Common myeloid progenitor, CD34-positive (primary cell): ENCODE results near the gene CLPSL1.

ENCODE experiments used
- CTCF ChIA-PET: fragments of 350-600 bp; sonication (Branson Sonifier 250); formaldehyde crosslinking; loops from one replicate; lab custom pipeline; 2021; ENCODE audit warnings: antibody characterized with exemption; lab: Charles Lee
- POLR2A ChIA-PET: fragments of 350-600 bp; sonication (Branson Sonifier 250); formaldehyde crosslinking; loops from one replicate; lab custom pipeline; 2021; ENCODE audit warnings: antibody characterized with exemption; lab: Charles Lee
- DNase-seq, 3 donors: peaks; one replicate each; pipeline versions ENCODE4 v3.0.0 to v3.0.0-alpha.2; 2013
- H3K27ac ChIP-seq, 2 experiments: 1 replicate in 1 of 2; 2 replicates in 1 of 2; pipeline ENCODE4 v1.7.0; 2013; ENCODE audit warnings: inconsistent platforms in 2 of 2, low read length in 2 of 2, mild to moderate bottlenecking in 2 of 2, low read depth in 1 of 2, moderate library complexity in 1 of 2; ENCODE audit not compliant: severe bottlenecking in 2 of 2, insufficient read depth in 1 of 2, poor library complexity in 1 of 2
- H3K27me3 ChIP-seq, 5 experiments: replicated peaks in 2 of 5; 1 replicate in 3 of 5; 2 replicates in 2 of 5; pipeline versions ENCODE4 v1.6.1 to v1.7.0; 2013; ENCODE audit warnings: low read length in 4 of 5, mild to moderate bottlenecking in 2 of 5, moderate library complexity in 2 of 5, inconsistent platforms in 1 of 5; ENCODE audit not compliant: insufficient read depth in 5 of 5, control insufficient read depth in 4 of 5
- H3K36me3 ChIP-seq, 4 experiments: 1 replicate in 2 of 4; 2 replicates in 2 of 4; pipeline versions ENCODE4 v1.6.1 to v1.7.0; 2013; ENCODE audit warnings: low read length in 3 of 4, control low read depth in 1 of 4, mild to moderate bottlenecking in 1 of 4; ENCODE audit not compliant: control insufficient read depth in 4 of 4, insufficient read depth in 4 of 4
- H3K4me1 ChIP-seq, 4 experiments: 1 replicate in 3 of 4; 2 replicates in 1 of 4; pipeline versions ENCODE4 v1.6.1 to v1.7.1; 2013; ENCODE audit warnings: low read length in 3 of 4, mild to moderate bottlenecking in 3 of 4, control low read depth in 1 of 4, inconsistent platforms in 1 of 4, moderate library complexity in 1 of 4; ENCODE audit not compliant: control insufficient read depth in 4 of 4, insufficient read depth in 4 of 4; ENCODE audit errors: control extremely low read depth in 1 of 4
- H3K4me3 ChIP-seq, 7 experiments: 1 replicate in 4 of 7; 2 replicates in 3 of 7; pipeline versions ENCODE4 v1.5.1 to v1.7.0; 2013; ENCODE audit warnings: mild to moderate bottlenecking in 7 of 7, low read length in 6 of 7, moderate library complexity in 6 of 7, inconsistent platforms in 2 of 7, low read depth in 2 of 7, control low read depth in 1 of 7; ENCODE audit not compliant: insufficient read depth in 4 of 7, control insufficient read depth in 1 of 7; ENCODE audit errors: extremely low read depth in 1 of 7
- H3K9me3 ChIP-seq, 5 experiments: 1 replicate in 4 of 5; 2 replicates in 1 of 5; pipeline versions ENCODE4 v1.6.1 to v1.7.1; 2013; ENCODE audit warnings: low read length in 4 of 5, mild to moderate bottlenecking in 2 of 5, inconsistent platforms in 1 of 5, low read depth in 1 of 5, moderate library complexity in 1 of 5; ENCODE audit not compliant: control insufficient read depth in 4 of 5, insufficient read depth in 2 of 5; ENCODE audit errors: control extremely low read depth in 1 of 5
- WGBS: methylation state at CpG from one replicate; pipeline ENCODE4 v1.1.5; 2013; ENCODE audit not compliant: insufficient coverage; 5-methylcytosine and 5-hydroxymethylcytosine counted together

Gene CLPSL1

DNA sequence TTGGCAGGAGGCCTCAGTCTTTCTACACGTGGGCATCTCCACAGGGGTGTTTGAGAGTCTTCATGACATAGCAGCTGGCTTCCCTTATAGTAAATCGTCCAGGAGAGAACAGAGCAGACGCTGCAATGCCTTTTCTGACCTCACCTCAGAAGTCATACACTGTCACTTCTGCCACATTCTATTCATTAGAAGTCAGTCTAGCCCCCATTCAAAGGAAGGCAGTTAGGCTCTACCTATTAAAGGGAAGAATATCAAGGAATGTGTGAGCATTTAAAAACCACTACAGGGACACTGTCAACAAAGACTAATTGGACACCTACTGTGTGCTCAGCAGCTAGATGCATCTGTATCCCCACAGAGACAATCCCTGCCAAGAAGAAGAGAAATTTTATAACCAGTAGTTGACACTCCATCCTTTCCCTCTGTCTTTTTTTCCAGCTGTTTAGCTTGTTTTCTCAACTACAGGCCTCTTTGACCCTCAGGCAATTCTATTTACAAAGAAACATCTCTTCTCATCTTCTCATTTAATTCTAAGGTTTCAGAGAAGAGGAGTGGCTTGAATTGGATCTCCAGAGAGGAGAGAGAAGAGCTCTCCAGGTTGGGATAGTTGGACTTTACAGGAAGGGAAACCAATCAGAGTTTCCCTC is 25.4 kb upstream of the CLPSL1 start:
- no peak for DNase-seq
- WGBS: 92% methylated on average over 3 of the region's 3 CpGs
- peaks cover 0 to 10% (median 5%) of the 10 kb centered on the region in 4 experiments for H3K4me1 ChIP-seq
- H3K4me3 ChIP-seq: no peak overlapping the region
- no peaks in the 10 kb centered on the region for H3K27me3 ChIP-seq
- H3K27ac ChIP-seq: no peak overlapping the region
- H3K36me3 ChIP-seq: no peaks in the 10 kb centered on the region
- CTCF ChIA-PET: interaction anchor here (0.6 to 1.0 kb wide), 2 partner anchors 14 to 859 kb away, joined by 3 read pairs; no protein-coding TSS in a partner anchor
- H3K9me3 ChIP-seq: no peaks in the 10 kb centered on the region
- POLR2A ChIA-PET: no interaction called here

- WGBS: 63% methylated on average over 2 of the region's 10 CpGs
- Histone ChIP-seq H3K27me3 (peaks cover 0 to 13% (median 0%) of the 10 kb centered on the region in 5 experiments), H3K4me1 (peaks cover 0 to 10% (median 5%) of the 10 kb centered on the region in 4 experiments), H3K36me3 (no peaks in the 10 kb centered on the region), H3K4me3 (no peak overlapping the region), H3K27ac (no peak overlapping the region), H3K9me3 (no peaks in the 10 kb centered on the region)
- DNase-seq: peak; percentile 46 to 67 (median 62)
- POLR2A ChIA-PET: no interaction called here
- CTCF ChIA-PET: interaction anchor here (1.1 to 1.8 kb wide), 5 partner anchors 11 to 177 kb away, joined by 3 to 6 read pairs (median 6); partner anchors contain the start of gene ARMC12
These were observed 23.2 kb upstream of the CLPSL1 start for GRCh38 chr6:35757456-35758123.

- no peak overlapping the region for H3K27ac ChIP-seq
- DNase-seq: no peak
- peaks cover 5 to 31% (median 13%) of the 10 kb centered on the region in 5 experiments for H3K27me3 ChIP-seq
- 100% methylated on average over 1 of the region's 3 CpGs for WGBS
- POLR2A ChIA-PET: no interaction called here
- H3K9me3 ChIP-seq: no peaks in the 10 kb centered on the region
- H3K36me3 ChIP-seq: no peaks in the 10 kb centered on the region
- peaks cover 0 to 10% (median 8%) of the 10 kb centered on the region in 4 experiments for H3K4me1 ChIP-seq
- H3K4me3 ChIP-seq: no peak overlapping the region
- CTCF ChIA-PET: interaction anchor here (1.2 kb wide), 1 partner anchor 122 kb away, joined by 3 read pairs; no protein-coding TSS in a partner anchor
These were observed 21.4 kb upstream of the CLPSL1 start for GRCh38 chr6:35759426-35759825.

- Histone ChIP-seq H3K36me3 (no peaks in the 10 kb centered on the region), H3K27me3 (peaks cover 5 to 36% (median 13%) of the 10 kb centered on the region in 5 experiments), H3K4me3 (no peak overlapping the region), H3K9me3 (no peaks in the 10 kb centered on the region), H3K4me1 (peaks cover 0 to 7% (median 5%) of the 10 kb centered on the region in 4 experiments), H3K27ac (no peak overlapping the region)
- CTCF ChIA-PET: no interaction called here
- WGBS: 89% methylated on average over 23 of the region's 23 CpGs
- DNase-seq: no peak
- POLR2A ChIA-PET: no interaction called here
These were observed 15.1 kb upstream of the CLPSL1 start for GRCh38 chr6:35765739-35766138.

- Histone ChIP-seq H3K4me1 (peaks cover 0 to 18% (median 14%) of the 10 kb centered on the region in 4 experiments), H3K9me3 (no peaks in the 10 kb centered on the region), H3K27me3 (peaks cover 0 to 8% (median 0%) of the 10 kb centered on the region in 5 experiments), H3K36me3 (no peaks in the 10 kb centered on the region), H3K27ac (no peak overlapping the region), H3K4me3 (no peak overlapping the region)
- ChIA-PET POLR2A (no interaction called here), CTCF (interaction anchor here (1.4 kb wide), 1 partner anchor 14 kb away, joined by 3 read pairs; no protein-coding TSS in a partner anchor)
- no peak for DNase-seq
- 95% methylated on average over 3 of the region's 4 CpGs for WGBS
These were observed 11.6 kb upstream of the CLPSL1 start for GRCh38 chr6:35769211-35769610.

- Histone ChIP-seq H3K9me3 (no peaks in the 10 kb centered on the region), H3K4me1 (peaks cover 0 to 22% (median 15%) of the 10 kb centered on the region in 4 experiments), H3K4me3 (no peak overlapping the region), H3K36me3 (no peaks in the 10 kb centered on the region), H3K27me3 (peaks cover 0 to 5% (median 0%) of the 10 kb centered on the region in 5 experiments), H3K27ac (no peak overlapping the region)
- no peak for DNase-seq
- WGBS: 89% methylated on average over 1 of the region's 5 CpGs
- ChIA-PET POLR2A (no interaction called here), CTCF (interaction anchor here (0.5 to 1.6 kb wide), 2 partner anchors 13 to 1398 kb away, joined by 3 to 6 read pairs; no protein-coding TSS in a partner anchor)
These were observed 9.5 kb upstream of the CLPSL1 start for GRCh38 chr6:35771343-35771627.
